ENCODE results near the gene THSD7A. TPM values are rescaled to one million over a fixed set of nuclear protein-coding genes. Genes with fewer than 3 reads are reported as not detected.

Gene THSD7A
- total and polyA plus RNA-seq, 2 of the 4 experiments (the other 2 are of a cell fraction) = 0.02 to 0.18 TPM

GRCh38 chr7:11843113-11843765 lies 11.2 kb upstream of the THSD7A start:
- Histone ChIP-seq H2BK5ac (ENCODE audit: low read depth, low read length, poor library complexity, severe bottlenecking) (no peak overlapping the region), H2AK5ac (ENCODE audit: low read depth, low read length) (no peak overlapping the region), H2AFZ (replicated peaks; ENCODE audit: low read length, poor library complexity) (no peak overlapping the region), H3K79me1 (ENCODE audit: low read depth in 1 of 2, low read length in 2 of 2) (no peaks in the 10 kb centered on the region), H3K4me2 (ENCODE audit: low read depth, low read length) (no peak overlapping the region), H4K5ac (ENCODE audit: low read depth, low read length) (no peak overlapping the region), H3K9me1 (ENCODE audit: insufficient read depth, low read length) (no peaks in the 10 kb centered on the region), H3K4me1 (ENCODE audit: control insufficient read depth, insufficient read depth, low read length) (no peaks in the 10 kb centered on the region), H3K4ac (ENCODE audit: low read depth, low read length) (no peak overlapping the region), H4K91ac (ENCODE audit: insufficient read depth, low read depth, low read length) (no peak overlapping the region), H2AK9ac (replicated peaks; ENCODE audit: low read depth, low read length, poor library complexity) (no peak overlapping the region), H2BK15ac (ENCODE audit: low read depth, low read length) (no peak overlapping the region), H3K27me3 (ENCODE audit: control insufficient read depth, insufficient read depth, low read length) (no peaks in the 10 kb centered on the region), H3K9me3 (ENCODE audit: control insufficient read depth, insufficient read depth, low read length) (no peaks in the 10 kb centered on the region), H3K4me3 (ENCODE audit: insufficient read depth, low read depth, low read length) (no peak overlapping the region), H3K23ac (ENCODE audit: low read depth, low read length) (no peak overlapping the region), H3K14ac (replicated peaks; ENCODE audit: low read depth, low read length) (no peak overlapping the region), H4K20me1 (ENCODE audit: insufficient read depth, low read length) (no peaks in the 10 kb centered on the region), H3K56ac (ENCODE audit: extremely low read depth, insufficient read depth, low read length) (no peak overlapping the region), H3K36me3 (ENCODE audit: control insufficient read depth, insufficient read depth, low read length) (no peaks in the 10 kb centered on the region), H3K9ac (ENCODE audit: low read depth, low read length) (no peak overlapping the region), H2BK120ac (ENCODE audit: low read depth, low read length) (no peak overlapping the region), H4K8ac (ENCODE audit: low read depth in 2 of 2, low read length in 2 of 2) (no peak overlapping the region), H3K27ac (ENCODE audit: insufficient read depth, low read length) (no peak overlapping the region), H2BK20ac (ENCODE audit: low read depth, low read length) (no peak overlapping the region), H3K18ac (ENCODE audit: low read depth, low read length) (no peak overlapping the region)
- DNase-seq = no peak
- in situ Hi-C loops (cut with MboI; ENCODE audit: low sequenced_read_pairs) (loop anchor here (25.0 kb wide), 1 partner anchor 644 kb away; no protein-coding TSS in a partner anchor), dilution Hi-C loops (cut with HindIII; ENCODE audit: low sequenced_read_pairs, unreplicated experiment) (no loop called here), intact Hi-C loops (cut with micrococcal nuclease) (no loop called here)
- no peak for TF ChIP-seq CEBPB (IDR thresholded peaks at IDR 0.05; ENCODE audit: low read depth, low read length)
- no peak for TF ChIP-seq CHD1 (IDR thresholded peaks at IDR 0.05; ENCODE audit: low read depth, low read length)
- no peak for TF ChIP-seq POLR2A (IDR thresholded peaks at IDR 0.05; ENCODE audit: low read depth, low read length)
- no peak for TF ChIP-seq RFX5 (IDR thresholded peaks at IDR 0.05; ENCODE audit: low read depth, low read length)
- TF ChIP-seq MAFK (IDR thresholded peaks at IDR 0.05; ENCODE audit: low read depth, low read length) = no peak
- no peak for TF ChIP-seq RAD21 (IDR thresholded peaks at IDR 0.05; ENCODE audit: low read length)
- TF ChIP-seq MXI1 (IDR thresholded peaks at IDR 0.05; ENCODE audit: borderline replicate concordance, low read depth, low read length) = no peak
- no peak for TF ChIP-seq BHLHE40 (IDR thresholded peaks at IDR 0.05; ENCODE audit: low read depth, low read length)
- no peak for TF ChIP-seq RCOR1 (IDR thresholded peaks at IDR 0.05; ENCODE audit: insufficient replicate concordance, low read length)
- TF ChIP-seq CTCF (conservative IDR thresholded peaks at IDR 0.05; ENCODE audit: low read depth, low read length) = no peak
- no peak for TF ChIP-seq SMC3 (IDR thresholded peaks at IDR 0.05; ENCODE audit: low read depth, low read length)
- no peak for TF ChIP-seq MAZ (IDR thresholded peaks at IDR 0.05; ENCODE audit: borderline replicate concordance, low read depth, low read length)
- TF ChIP-seq, protein P1, sequence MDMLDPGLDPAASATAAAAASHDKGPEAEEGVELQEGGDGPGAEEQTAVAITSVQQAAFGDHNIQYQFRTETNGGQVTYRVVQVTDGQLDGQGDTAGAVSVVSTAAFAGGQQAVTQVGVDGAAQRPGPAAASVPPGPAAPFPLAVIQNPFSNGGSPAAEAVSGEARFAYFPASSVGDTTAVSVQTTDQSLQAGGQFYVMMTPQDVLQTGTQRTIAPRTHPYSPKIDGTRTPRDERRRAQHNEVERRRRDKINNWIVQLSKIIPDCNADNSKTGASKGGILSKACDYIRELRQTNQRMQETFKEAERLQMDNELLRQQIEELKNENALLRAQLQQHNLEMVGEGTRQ (IDR thresholded peaks at IDR 0.05; ENCODE audit: low read depth, low read length) = no peak
- TF ChIP-seq FOS (IDR thresholded peaks at IDR 0.05; ENCODE audit: low read depth, low read length) = no peak
- no peak for TF ChIP-seq NFE2L2 (IDR thresholded peaks at IDR 0.05; ENCODE audit: low read depth, low read length)
- TF ChIP-seq, protein P2, sequence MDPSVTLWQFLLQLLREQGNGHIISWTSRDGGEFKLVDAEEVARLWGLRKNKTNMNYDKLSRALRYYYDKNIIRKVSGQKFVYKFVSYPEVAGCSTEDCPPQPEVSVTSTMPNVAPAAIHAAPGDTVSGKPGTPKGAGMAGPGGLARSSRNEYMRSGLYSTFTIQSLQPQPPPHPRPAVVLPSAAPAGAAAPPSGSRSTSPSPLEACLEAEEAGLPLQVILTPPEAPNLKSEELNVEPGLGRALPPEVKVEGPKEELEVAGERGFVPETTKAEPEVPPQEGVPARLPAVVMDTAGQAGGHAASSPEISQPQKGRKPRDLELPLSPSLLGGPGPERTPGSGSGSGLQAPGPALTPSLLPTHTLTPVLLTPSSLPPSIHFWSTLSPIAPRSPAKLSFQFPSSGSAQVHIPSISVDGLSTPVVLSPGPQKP (IDR thresholded peaks at IDR 0.05; ENCODE audit: borderline replicate concordance, low read depth, low read length) = no peak
- ChIA-PET POLR2A (ENCODE audit: unreplicated experiment) (no interaction called here), CTCF (no interaction called here)
- BruUV-seq (replicated peaks) = no TSS peak
- ATAC-seq (ENCODE audit: low read depth) = no peak
- WGBS, 2 experiments (ENCODE audit: extremely low coverage in 2 of 2, insufficient read length in 1 of 2) = no CpG with 5 or more reads among the region's 1 CpG

Data from IMR-90 (cell line).